Measurements from ENCODE around the gene SACS. TPM values are rescaled to one million over a fixed set of nuclear protein-coding genes. Genes with fewer than 3 reads are reported as not detected.

The SACS gene
- total RNA-seq, 6 experiments from 2014 or later: 1.5 to 5.9 (median 3.3) TPM

Other genes starting within 250 kb of the SACS start
- gene TNFRSF19, start 136.7 kb upstream of the SACS start, total RNA-seq: under 1 TPM in 5 of 6 experiments, not detected in 1; 0.06 to 0.37 (median 0.29) TPM